AG09319 (cell line): ENCODE results near the gene B3GAT1.

Experiments
- DNase-seq: peaks from one replicate; pipeline ENCODE4 v3.0.0-alpha.2; 2010; ENCODE audit warnings: low read depth; ENCODE audit errors: extremely low read depth
- CTCF ChIP-seq: IDR thresholded peaks from 2 replicates; pipeline ENCODE4 v1.5.1; 2011; ENCODE audit warnings: low read depth, mild to moderate bottlenecking, inconsistent platforms, low read length, moderate library complexity

Gene B3GAT1

DNA sequence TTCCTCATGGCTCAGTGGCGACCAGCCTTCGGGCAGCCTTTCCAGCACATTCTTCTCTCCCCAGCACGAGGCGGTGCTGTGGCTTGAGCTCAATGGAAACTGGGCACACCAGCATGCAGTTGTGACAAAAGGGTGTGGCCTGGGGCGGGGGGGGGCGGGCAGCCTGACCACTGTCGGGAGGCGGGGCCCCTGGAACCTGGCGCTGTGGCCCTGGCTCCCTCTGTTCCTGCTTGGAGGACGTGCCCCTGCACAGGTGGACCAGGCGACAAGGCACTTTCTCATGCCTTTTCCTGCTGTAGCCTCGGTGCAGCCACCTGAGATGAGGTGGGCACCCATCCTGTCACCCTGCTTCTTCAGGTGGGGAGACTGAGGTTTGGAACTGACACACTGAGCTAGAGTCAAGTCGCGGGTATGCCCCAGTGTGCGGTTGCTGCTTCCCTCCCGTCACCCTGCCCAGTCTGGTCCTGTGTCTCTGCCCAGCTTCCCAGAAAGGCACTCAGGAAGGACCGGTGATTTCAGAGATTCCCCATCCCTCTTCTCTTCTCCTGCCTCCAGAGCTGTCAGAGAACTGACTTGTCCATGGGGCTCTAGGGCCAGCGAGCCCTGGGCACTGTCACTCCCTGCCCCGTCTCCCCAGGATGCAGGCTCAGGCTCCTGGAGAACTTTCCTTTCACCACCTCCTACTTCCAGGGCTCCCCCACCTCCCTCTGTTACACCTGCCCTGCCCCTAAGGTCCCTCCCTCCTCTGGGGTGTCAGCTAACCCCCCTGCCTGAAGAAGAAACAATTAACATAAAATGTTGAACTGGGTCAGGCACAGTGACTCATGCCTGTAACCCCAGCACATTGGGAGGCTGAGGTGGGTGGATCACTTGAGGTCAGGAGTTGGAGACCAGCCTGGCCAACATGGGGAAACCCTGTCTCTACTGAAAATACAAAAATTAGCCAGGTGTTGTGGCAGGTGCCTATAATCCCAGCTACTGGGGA lies 9.9 kb downstream of the B3GAT1 start:
- no peak for TF ChIP-seq CTCF
- no peak for DNase-seq

GRCh38 chr11:134399996-134400395 lies 12.0 kb downstream of the B3GAT1 start:
- no peak for DNase-seq

DNA sequence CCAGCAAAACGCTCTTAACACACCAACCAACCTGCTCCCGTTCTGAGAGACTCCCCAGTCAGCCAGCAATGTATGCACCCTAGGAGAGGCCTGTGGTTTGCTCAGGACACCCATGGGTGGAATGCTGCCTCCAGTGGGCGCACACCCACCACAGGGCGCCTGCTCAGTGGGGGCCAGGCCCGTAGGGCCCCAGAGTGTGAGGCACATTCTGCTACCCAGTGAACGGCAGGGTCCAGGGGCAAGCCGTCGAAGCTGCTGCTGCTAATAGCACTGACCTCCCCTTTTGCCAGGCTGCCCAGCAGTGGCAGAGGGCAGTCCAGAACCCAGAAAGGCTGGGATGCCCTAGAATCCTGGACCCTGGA lies 12.8 kb downstream of the B3GAT1 start:
- DNase-seq, result no peak
- TF ChIP-seq CTCF, result no peak

More at GRCh38 chr11:134399996-134400395, 12.0 kb downstream of the B3GAT1 start:
- TF ChIP-seq CTCF, result no peak

DNA sequence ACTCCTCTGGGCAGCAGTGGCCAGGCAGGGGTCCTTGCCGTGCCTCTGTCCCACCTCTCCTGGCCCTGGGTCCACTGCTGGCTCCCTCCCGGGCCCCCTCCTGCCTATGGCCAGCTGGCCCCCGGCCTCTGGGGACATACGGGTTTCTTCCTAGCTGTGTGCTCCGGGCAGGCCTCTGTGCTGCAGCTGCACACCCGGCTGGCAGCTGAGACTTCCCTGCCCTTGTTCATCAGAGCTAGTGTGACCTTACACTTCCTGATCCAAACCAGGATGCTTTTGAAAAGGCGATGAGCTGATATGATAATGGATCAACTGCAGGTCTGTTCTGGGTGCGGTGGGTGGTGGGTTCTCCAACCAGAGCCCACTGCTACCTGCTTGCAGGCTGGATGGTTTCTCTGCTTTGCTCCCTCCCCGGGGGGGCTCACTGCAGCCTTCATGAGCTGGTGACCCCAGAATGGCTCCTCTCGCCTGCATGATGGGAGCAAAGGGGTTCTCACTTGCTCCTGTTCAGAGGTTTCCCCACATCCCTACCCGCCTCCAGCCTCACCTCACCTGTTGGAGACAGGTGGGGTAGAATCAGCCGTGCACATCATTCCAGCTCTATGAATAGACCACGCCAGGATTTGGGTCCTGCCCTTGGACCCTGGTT lies 13.3 kb downstream of the B3GAT1 start:
- DNase-seq, result no peak
- no peak for TF ChIP-seq CTCF

GRCh38 chr11:134398079-134398444 lies 14.0 kb downstream of the B3GAT1 start:
- no peak for TF ChIP-seq CTCF
- DNase-seq, result no peak

DNA sequence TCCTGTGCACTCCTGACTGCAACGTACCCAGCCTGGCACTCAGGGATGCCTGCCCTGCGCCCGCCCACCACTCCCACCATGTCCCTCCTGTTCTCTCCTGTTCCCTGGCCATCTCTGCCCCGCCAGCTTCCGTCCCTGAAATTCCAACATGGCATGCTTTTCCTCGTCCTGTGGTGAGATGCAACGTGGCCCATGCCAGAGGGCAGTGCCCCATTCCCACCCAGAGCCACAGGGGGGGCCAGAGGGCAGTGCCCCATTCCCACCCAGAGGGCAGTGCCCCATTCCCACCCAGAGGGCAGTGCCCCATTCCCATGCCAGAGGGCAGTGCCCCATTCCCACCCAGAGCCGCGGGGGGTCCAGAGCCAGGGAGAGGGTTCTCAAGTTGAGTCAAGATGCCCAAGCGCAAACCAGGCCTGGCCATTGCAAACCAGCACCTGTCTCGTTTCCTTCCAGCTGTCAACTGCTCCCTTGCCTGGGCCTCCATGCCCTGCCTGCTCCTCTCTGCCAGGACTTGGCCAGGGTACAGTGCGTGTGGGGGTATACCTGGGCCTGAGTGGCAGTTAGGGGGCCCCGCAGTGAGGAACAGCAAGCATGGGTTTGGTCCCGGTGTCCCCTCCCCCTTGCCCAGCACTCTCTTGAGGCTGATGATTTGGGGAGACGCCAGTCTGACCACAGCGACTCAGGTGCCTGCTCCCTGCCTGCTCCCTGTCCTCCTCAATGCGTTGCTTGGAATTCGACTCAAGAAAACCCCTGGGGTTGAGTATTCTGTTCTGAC lies 14.6 kb downstream of the B3GAT1 start:
- no peak for TF ChIP-seq CTCF
- DNase-seq, result no peak

- TF ChIP-seq CTCF, result no peak
- no peak for DNase-seq
Measured at GRCh38 chr11:134395002-134395401, 17.0 kb downstream of the B3GAT1 start.
